K562 (cell line): ENCODE measurements around the gene MEA1. TPM values are rescaled to one million over a fixed set of nuclear protein-coding genes. Genes with fewer than 3 reads are reported as not detected.

Experiments used
- ATAC-seq: fragments of 200-7000 bp; cut with Tn5 transposase; 3 replicates; pipeline ENCODE4 v1.9.1; 2020; ENCODE audit warnings: moderate library complexity
- BruUV-seq: library from RNA; stranded (reverse); fragments of 400-500 nt; replicated peaks from 2 replicates; lab custom pipeline; 2021; lab: Mats Ljungman, UMichigan
- CTCF ChIA-PET: fragments of 300-600 bp; formaldehyde crosslinking; extraction: SDS; loops from one replicate; lab custom pipeline; 2021; ENCODE audit warnings: low intra/inter-chr PET ratio; lab: Yijun Ruan, JAX
- POLR2A ChIA-PET: fragments of 300-600, 350-650 bp; sonication (Branson Sonifier 250); formaldehyde crosslinking; extraction: SDS; loops from one replicate; lab custom pipeline; 2021; ENCODE audit warnings: antibody characterized with exemption, inconsistent platforms; lab: Yijun Ruan, JAX
- DNase-seq, 4 experiments: peaks; one replicate each; pipeline versions ENCODE4 v3.0.0 to v3.0.0-alpha.2; 2011 to 2018; ENCODE audit warnings: low spot score in 3 of 4, mixed read lengths in 3 of 4; ENCODE audit errors: extremely low read depth in 1 of 4
- FAIRE-seq: peaks from 2 replicates; lab custom pipeline; 2011; peaks lifted over from hg19 to GRCh38; lab: Jason Lieb, UNC
- H2AFZ ChIP-seq: 2 replicates; pipeline ENCODE4 v1.6.0; 2011; ENCODE audit warnings: low read depth, low read length, control low read depth, inconsistent platforms
- H3K27ac ChIP-seq: fragments of 200-600 bp; 3 replicates; pipeline ENCODE4 v1.8.0; 2011; ENCODE audit warnings: low read depth, mild to moderate bottlenecking, control low read depth, inconsistent platforms, low read length, moderate library complexity, mixed read lengths; ENCODE audit errors: extremely low read depth
- H3K27me3 ChIP-seq, 2 experiments: fragments of 300-600 bp in 1 of 2; 2 replicates in 1 of 2; 3 replicates in 1 of 2; pipeline versions ENCODE4 v1.6.0 to v1.8.0; 2011; ENCODE audit warnings: inconsistent platforms in 2 of 2, low read length in 2 of 2, mild to moderate bottlenecking in 1 of 2, mixed read lengths in 1 of 2, moderate library complexity in 1 of 2; ENCODE audit not compliant: control insufficient read depth in 2 of 2, insufficient read depth in 2 of 2
- H3K36me3 ChIP-seq: fragments of 300-600 bp; 3 replicates; pipeline ENCODE4 v1.8.0; 2011; ENCODE audit warnings: mild to moderate bottlenecking, low read length, inconsistent platforms; ENCODE audit not compliant: control insufficient read depth, insufficient read depth
- H3K4me1 ChIP-seq, 2 experiments: fragments of 200-600 bp in 1 of 2; replicated peaks in 1 of 2; 2 replicates in 1 of 2; 3 replicates in 1 of 2; pipeline versions ENCODE4 v1.5.1 to v1.8.0; 2011; ENCODE audit warnings: inconsistent platforms in 2 of 2, low read length in 2 of 2, mild to moderate bottlenecking in 1 of 2, mixed read lengths in 1 of 2, moderate library complexity in 1 of 2; ENCODE audit not compliant: control insufficient read depth in 2 of 2, insufficient read depth in 2 of 2
- H3K4me2 ChIP-seq: 2 replicates; pipeline ENCODE4 v1.6.1; 2011; ENCODE audit warnings: low read length, control low read depth, inconsistent platforms, mixed read lengths; ENCODE audit not compliant: insufficient read depth
- H3K4me3 ChIP-seq: fragments of 200-600 bp; sonication (generic), shearing (Covaris generic); 2 replicates; pipeline ENCODE4 v1.5.1; 2016; ENCODE audit warnings: control low read depth, inconsistent platforms
- H3K79me2 ChIP-seq: fragments of 200-600 bp; 3 replicates; pipeline ENCODE4 v1.8.0; 2011; ENCODE audit warnings: low read length, inconsistent platforms; ENCODE audit not compliant: control insufficient read depth, insufficient read depth
- H3K9ac ChIP-seq, 2 experiments: 2 replicates each; pipeline versions ENCODE4 v1.6.0 to v1.6.1; 2011; ENCODE audit warnings: low read depth in 2 of 2, low read length in 2 of 2, control low read depth in 1 of 2, inconsistent platforms in 1 of 2, mild to moderate bottlenecking in 1 of 2, mixed read lengths in 1 of 2; ENCODE audit not compliant: insufficient read depth in 1 of 2
- H3K9me1 ChIP-seq: one replicate; pipeline ENCODE4 v1.6.0; 2011; ENCODE audit warnings: inconsistent platforms, mild to moderate bottlenecking, low read length, moderate library complexity; ENCODE audit not compliant: control insufficient read depth, insufficient read depth
- H3K9me3 ChIP-seq: replicated peaks from 2 replicates; pipeline ENCODE4 v1.5.1; 2011; ENCODE audit warnings: low read depth, low read length, inconsistent platforms; ENCODE audit not compliant: control insufficient read depth, insufficient read depth
- H4K20me1 ChIP-seq: replicated peaks from 2 replicates; pipeline ENCODE4 v1.6.1; 2011; ENCODE audit warnings: low read length, inconsistent platforms, mixed read lengths; ENCODE audit not compliant: control insufficient read depth, insufficient read depth
- C11orf30 ChIP-seq: fragments of 450-650 bp; IDR thresholded peaks from 2 replicates; pipeline ENCODE4 v1.6.1; 2016; ENCODE audit warnings: low read depth, mild to moderate bottlenecking
- DMBX1 ChIP-seq: fragments of 250-450 bp; sonication (Bioruptor Pico); IDR thresholded peaks from 2 replicates; pipeline ENCODE4 v1.8.0; 2022; ENCODE audit warnings: inconsistent platforms, mild to moderate bottlenecking, moderate library complexity, borderline replicate concordance
- FOXK1 ChIP-seq: sonication (generic); formaldehyde crosslinking; IDR thresholded peaks from 2 replicates; pipeline ENCODE4 v1.8.0; 2022; ENCODE audit warnings: missing genetic modification reagents, mild to moderate bottlenecking, borderline replicate concordance
- FOXP1 ChIP-seq: sonication (generic); formaldehyde crosslinking; IDR thresholded peaks from 2 replicates; pipeline ENCODE4 v1.8.0; 2022; ENCODE audit warnings: mild to moderate bottlenecking, missing genetic modification reagents
- KLF6 ChIP-seq: fragments of 250-450 bp; sonication (Bioruptor Pico); IDR thresholded peaks from 2 replicates; pipeline ENCODE4 v1.4.0; 2020; ENCODE audit warnings: mild to moderate bottlenecking, moderate library complexity, borderline replicate concordance
- MAFG ChIP-seq: fragments of 450-650 bp; conservative IDR thresholded peaks from 2 replicates; pipeline ENCODE4 v1.6.1; 2016; ENCODE audit warnings: missing genetic modification characterization, missing compliant biosample characterization
- NFE2 ChIP-seq: IDR thresholded peaks from 2 replicates; pipeline ENCODE4 v1.6.1; 2014; ENCODE audit warnings: antibody characterized with exemption, low read depth
- POLR3A ChIP-seq: IDR thresholded peaks from 2 replicates; pipeline ENCODE4 v1.6.1; 2011; ENCODE audit warnings: borderline replicate concordance, mild to moderate bottlenecking, moderate library complexity; ENCODE audit not compliant: insufficient read length, insufficient read depth; ENCODE audit errors: extremely low read depth
- SMARCA5 ChIP-seq: fragments of 450-650 bp; IDR thresholded peaks from 2 replicates; pipeline ENCODE4 v1.6.1; 2016
- ZNF316 ChIP-seq: fragments of 450-650 bp; IDR thresholded peaks from 2 replicates; pipeline ENCODE4 v1.6.1; 2016
- ZNF696 ChIP-seq: fragments of 250-450 bp; sonication (Bioruptor Pico); conservative IDR thresholded peaks from 2 replicates; pipeline ENCODE4 v1.4.0; 2020; ENCODE audit warnings: mild to moderate bottlenecking, moderate library complexity
- ZNF75A ChIP-seq: fragments of 450-650 bp; formaldehyde crosslinking; IDR thresholded peaks from 2 replicates; pipeline ENCODE4 v1.4.0; 2020; ENCODE audit warnings: mild to moderate bottlenecking
- WGBS: fragments of 100-300 bp; shearing (Covaris generic); methylation state at CpG from one replicate; pipeline ENCODE4 v1.1.6; 2016; ENCODE audit warnings: low coverage, mixed read lengths; ENCODE audit not compliant: insufficient coverage; ENCODE audit errors: missing lambda C conversion rate; 5-methylcytosine and 5-hydroxymethylcytosine counted together
- in situ Hi-C: fragments of 300-500 bp; cut with MboI; formaldehyde crosslinking; loops from 4 replicates; pipeline ENCODE4 v1.15.0; 2018; ENCODE audit warnings: inconsistent platforms, mixed read lengths
- intact Hi-C: fragments of 100-400 bp; cut with micrococcal nuclease; formaldehyde crosslinking; loops from 2 replicates; pipeline ENCODE4 v1.14.2; 2022
- polyA plus RNA-seq, 8 experiments: library from polyadenylated mRNA; depleted of rRNA in 4 of 8; stranded (reverse) in 5 of 8; unstranded in 3 of 8; fragments of >200 nt; fragmentation: Nextera tagmentation in 2 of 8; fragmentation: Illumina TruSeq in 1 of 8; extraction: Ambion mirVana in 2 of 8; extraction: Trizol in 1 of 8; gene quantifications; 2 replicates each; pipeline versions ENCODE4 v1.2.1 to v1.2.3, GENCODE V29; 2011 to 2014; ENCODE audit warnings: inconsistent platforms in 1 of 8, missing spikeins in 1 of 8
- total RNA-seq, 7 experiments: library from RNA; depleted of rRNA in 6 of 7; stranded (reverse); fragments of >200 nt in 6 of 7; fragmentation: Illumina TruSeq in 2 of 7; extraction: Trizol in 2 of 7; gene quantifications; 2 replicates each; pipeline versions ENCODE4 v1.2.1 to v1.2.3, GENCODE V29; 2011 to 2021; ENCODE audit warnings: low replicate concordance in 1 of 7
- TF ChIP-seq, protein P1 (sequence below): fragments of 250-450 bp; sonication (Bioruptor Pico); IDR thresholded peaks from 2 replicates; pipeline ENCODE4 v1.5.0; 2020; ENCODE audit warnings: mild to moderate bottlenecking

MEA1 gene
- total and polyA plus RNA-seq, 9 of the 15 experiments (the other 6 are each of a cell fraction or from before 2014, with no cell fraction given), result 86.8 to 210 (median 152) TPM

DNA sequence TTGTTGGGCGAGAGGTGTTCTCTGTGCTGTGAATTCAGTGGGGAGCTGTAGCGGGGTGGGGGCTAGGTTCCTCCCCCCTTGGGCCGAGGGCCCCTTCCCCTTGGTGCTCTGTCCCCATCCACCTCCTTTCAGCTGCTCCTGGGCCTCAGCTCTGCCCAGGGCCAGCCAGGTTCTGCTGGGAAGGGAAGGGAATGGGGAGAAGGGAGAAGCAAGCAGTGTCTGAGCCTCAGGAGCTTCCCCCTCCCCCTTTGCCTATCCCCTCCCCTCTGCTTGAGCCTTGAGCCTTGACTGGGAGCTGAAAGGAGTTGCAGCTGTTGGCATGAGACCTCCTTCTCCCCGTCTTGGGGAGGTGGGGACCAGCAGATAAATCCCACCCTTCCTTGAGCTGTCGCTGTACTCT lies 7.1 kb upstream of the MEA1 start (continued):
- TF ChIP-seq, protein P1, sequence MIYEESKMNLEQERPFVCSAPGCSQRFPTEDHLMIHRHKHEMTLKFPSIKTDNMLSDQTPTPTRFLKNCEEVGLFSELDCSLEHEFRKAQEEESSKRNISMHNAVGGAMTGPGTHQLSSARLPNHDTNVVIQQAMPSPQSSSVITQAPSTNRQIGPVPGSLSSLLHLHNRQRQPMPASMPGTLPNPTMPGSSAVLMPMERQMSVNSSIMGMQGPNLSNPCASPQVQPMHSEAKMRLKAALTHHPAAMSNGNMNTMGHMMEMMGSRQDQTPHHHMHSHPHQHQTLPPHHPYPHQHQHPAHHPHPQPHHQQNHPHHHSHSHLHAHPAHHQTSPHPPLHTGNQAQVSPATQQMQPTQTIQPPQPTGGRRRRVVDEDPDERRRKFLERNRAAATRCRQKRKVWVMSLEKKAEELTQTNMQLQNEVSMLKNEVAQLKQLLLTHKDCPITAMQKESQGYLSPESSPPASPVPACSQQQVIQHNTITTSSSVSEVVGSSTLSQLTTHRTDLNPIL (CRISPR knock-in tag), result no peak
- TF ChIP-seq FOXP1 (CRISPR knock-in tag) (no peak), KLF6 (CRISPR knock-in tag) (no peak)
- TF ChIP-seq, all 486 proteins: peak for 4

DNA sequence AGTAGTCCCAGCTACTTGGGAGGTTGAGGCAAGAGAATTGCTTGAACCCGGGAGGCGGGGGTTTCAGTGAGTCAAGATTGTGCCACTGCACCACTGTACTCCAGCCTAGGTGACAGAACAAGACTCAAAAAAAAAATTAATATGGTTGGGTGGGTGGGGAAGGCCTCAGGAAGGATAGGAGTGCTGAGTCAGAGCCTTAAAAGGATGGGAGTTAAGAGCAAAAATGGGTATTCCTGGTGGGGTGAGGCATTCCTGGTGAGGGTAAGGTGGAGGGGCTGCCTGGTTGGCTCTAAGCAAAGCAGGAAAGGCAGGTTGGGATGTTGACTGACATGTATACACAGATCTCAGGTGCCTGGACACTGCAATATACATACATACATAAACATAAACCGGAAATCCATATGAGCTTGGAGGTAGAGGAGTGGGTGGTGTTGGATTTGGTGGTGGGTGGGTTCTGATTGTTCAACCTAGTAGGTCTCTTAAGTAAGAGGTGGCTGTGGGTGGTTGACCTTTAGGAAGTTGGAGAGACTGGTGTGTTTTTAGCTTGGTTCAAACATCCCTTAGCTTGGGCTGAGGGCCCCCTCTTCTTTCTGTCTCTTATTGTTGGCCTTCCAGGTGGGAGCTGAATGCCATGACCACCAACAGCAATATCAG lies 6.4 kb upstream of the MEA1 start:
- H3K4me2 ChIP-seq, result peak overlapping the region; percentile 100
- DNase-seq (no peak), FAIRE-seq (no peak)
- no peaks in the 10 kb centered on the region for H3K9me3 ChIP-seq
- H3K36me3 ChIP-seq, result peaks cover 75% of the 10 kb centered on the region
- no TSS peak for BruUV-seq
- ChIA-PET CTCF (no interaction called here), POLR2A (interaction anchor here (0.6 to 2.5 kb wide), 9 partner anchors 9 to 894 kb away, joined by 3 to 17 read pairs (median 4); partner anchors contain the start of genes CNPY3, CUL7 and PEX6)
- H3K27ac ChIP-seq, result peak overlapping the region; percentile 83
- no peak overlapping the region for H2AFZ ChIP-seq
- no peaks in the 10 kb centered on the region for H3K9me1 ChIP-seq
- H3K79me2 ChIP-seq, result peaks cover 65% of the 10 kb centered on the region
- no peak overlapping the region for H3K4me3 ChIP-seq
- intact Hi-C loops, result no loop called here
- no peak for TF ChIP-seq ZNF75A (CRISPR knock-in tag)
- TF ChIP-seq NFE2, result peak; percentile 49
- TF ChIP-seq SMARCA5, result no peak
- peak; percentile 46; the same call in 1 of the 2 replicates for TF ChIP-seq MAFG (tag)
- TF ChIP-seq POLR3A, result no peak
- no peak for TF ChIP-seq ZNF696 (CRISPR knock-in tag)
- TF ChIP-seq FOXK1 (CRISPR knock-in tag), result no peak
- peak; percentile 75 for TF ChIP-seq C11orf30
- peak; percentile 91 for TF ChIP-seq ZNF316
- no peak for TF ChIP-seq DMBX1 (CRISPR knock-in tag)
- TF ChIP-seq, all 486 proteins: peak for 4
- H3K9ac ChIP-seq, result peak overlapping the region; percentile 82 to 94; a peak in 1 of 4 replicates
- no peaks in the 10 kb centered on the region for H4K20me1 ChIP-seq
- no peak for ATAC-seq
- H3K4me1 ChIP-seq, result peaks cover 41% of the 10 kb centered on the region in 2 experiments
- H3K27me3 ChIP-seq, result no peaks in the 10 kb centered on the region
- 89% methylated on average over 3 of the region's 3 CpGs for WGBS
- in situ Hi-C loops, result no loop called here
